ENCODE measurements around the gene VIPR2. TPM values are rescaled to one million over a fixed set of nuclear protein-coding genes. Genes with fewer than 3 reads are reported as not detected.
A peak's percentile ranks its signal among the peaks of the same experiment; 100 is the strongest.

Gene VIPR2
- total RNA-seq, 4 donors from 2014 or later, result 0.33 to 0.56 TPM; not detected in 2

DNA sequence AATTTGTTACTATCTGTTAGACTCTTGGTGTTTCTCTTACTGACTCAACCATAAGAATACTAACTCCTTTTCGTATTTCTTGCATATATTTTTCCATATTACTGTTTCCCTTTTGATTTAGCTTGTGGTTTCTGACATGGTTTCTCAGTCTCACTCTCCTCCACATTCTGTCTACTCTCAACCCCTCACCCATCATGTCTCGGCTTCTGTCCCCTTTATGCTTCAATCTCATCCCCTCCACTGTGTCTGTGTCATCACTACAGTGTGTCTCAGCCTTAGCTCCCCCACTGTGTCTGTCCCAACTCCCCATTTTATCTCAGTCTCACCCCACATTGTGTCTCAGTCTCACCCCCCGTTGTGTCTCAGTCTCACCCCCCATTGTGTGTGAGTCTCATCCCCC is 126.9 kb downstream of the VIPR2 start:
- H3K27ac ChIP-seq, result no peak overlapping the region
- no peak overlapping the region for H3K4me3 ChIP-seq (replicated peaks in 1 of 3)
- DNase-seq, result no peak
- H3K27me3 ChIP-seq, result no peaks in the 10 kb centered on the region
- intact Hi-C loops (cut with DNase I), result no loop called here
- no peak for TF ChIP-seq POLR2A (IDR thresholded peaks at IDR 0.05)
- TF ChIP-seq, protein P1, sequence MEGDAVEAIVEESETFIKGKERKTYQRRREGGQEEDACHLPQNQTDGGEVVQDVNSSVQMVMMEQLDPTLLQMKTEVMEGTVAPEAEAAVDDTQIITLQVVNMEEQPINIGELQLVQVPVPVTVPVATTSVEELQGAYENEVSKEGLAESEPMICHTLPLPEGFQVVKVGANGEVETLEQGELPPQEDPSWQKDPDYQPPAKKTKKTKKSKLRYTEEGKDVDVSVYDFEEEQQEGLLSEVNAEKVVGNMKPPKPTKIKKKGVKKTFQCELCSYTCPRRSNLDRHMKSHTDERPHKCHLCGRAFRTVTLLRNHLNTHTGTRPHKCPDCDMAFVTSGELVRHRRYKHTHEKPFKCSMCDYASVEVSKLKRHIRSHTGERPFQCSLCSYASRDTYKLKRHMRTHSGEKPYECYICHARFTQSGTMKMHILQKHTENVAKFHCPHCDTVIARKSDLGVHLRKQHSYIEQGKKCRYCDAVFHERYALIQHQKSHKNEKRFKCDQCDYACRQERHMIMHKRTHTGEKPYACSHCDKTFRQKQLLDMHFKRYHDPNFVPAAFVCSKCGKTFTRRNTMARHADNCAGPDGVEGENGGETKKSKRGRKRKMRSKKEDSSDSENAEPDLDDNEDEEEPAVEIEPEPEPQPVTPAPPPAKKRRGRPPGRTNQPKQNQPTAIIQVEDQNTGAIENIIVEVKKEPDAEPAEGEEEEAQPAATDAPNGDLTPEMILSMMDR (IDR thresholded peaks at IDR 0.05), result no peak
- no peaks in the 10 kb centered on the region for H3K36me3 ChIP-seq
- whole genome bisulfite sequencing, 2 donors, result 78 to 79% methylated on average over 3 of the region's 3 CpGs
- peaks cover 0 to 8% of the 10 kb centered on the region in 2 donors for H3K4me1 ChIP-seq
- H3K9me3 ChIP-seq, result no peaks in the 10 kb centered on the region

DNA sequence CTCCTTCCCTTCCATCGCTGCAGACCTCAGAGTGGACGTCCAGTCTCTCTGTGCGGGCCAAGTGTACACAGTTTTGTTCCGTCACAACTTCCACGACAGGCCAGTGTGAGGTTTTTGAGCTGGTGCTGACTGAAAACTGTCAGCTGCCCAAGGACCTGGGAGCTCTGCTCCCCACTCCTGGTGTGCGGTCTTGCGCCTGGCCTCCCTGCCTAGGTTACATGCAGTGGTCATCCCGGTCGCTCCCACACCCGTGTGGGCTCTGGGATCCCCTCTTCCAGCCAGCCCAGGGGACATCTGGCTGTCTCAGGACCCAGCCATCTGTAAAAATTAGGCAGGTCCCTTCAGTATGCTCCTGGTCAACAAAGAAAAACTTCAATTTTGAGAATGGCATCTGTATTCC is 127.5 kb downstream of the VIPR2 start:
- no peak overlapping the region for H3K27ac ChIP-seq
- TF ChIP-seq POLR2A (IDR thresholded peaks at IDR 0.05), result no peak
- TF ChIP-seq, protein P1 (IDR thresholded peaks at IDR 0.05), result no peak
- 90 to 91% methylated on average over 6 to 10 of the region's 10 CpGs for WGBS, 2 donors

DNA sequence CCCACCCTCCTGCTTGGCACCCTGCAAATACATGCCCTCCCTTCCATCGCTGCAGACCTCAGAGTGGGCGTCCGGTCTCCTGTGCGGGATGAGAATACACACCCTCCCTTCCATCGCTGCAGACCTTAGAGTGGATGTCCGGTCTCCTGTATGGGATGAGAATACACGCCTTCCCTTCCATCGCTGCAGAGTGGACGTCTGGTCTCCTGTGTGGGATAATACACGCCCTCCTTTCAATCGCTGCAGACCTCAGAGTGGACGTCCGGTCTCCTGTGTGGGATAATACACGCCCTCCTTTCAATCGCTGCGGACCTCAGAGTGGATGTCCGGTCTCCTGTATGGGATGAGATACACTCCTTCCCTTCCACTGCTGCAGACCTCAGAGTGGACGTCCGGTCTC is 128.1 kb downstream of the VIPR2 start:
- Histone ChIP-seq H3K27ac (no peak overlapping the region), H3K36me3 (no peaks in the 10 kb centered on the region), H3K4me1 (peaks cover 0 to 8% of the 10 kb centered on the region in 2 donors), H3K27me3 (no peaks in the 10 kb centered on the region), H3K9me3 (no peaks in the 10 kb centered on the region), H3K4me3 (replicated peaks in 1 of 3) (no peak overlapping the region)
- TF ChIP-seq, protein P1 (IDR thresholded peaks at IDR 0.05), result no peak
- no peak for DNase-seq
- intact Hi-C loops (cut with DNase I), result no loop called here
- WGBS, 2 donors, result 91 to 94% methylated on average over 18 to 19 of the region's 19 CpGs

More for the DNA sequence above, 127.5 kb downstream of the VIPR2 start:
- Histone ChIP-seq H3K4me3 (replicated peaks in 1 of 3) (no peak overlapping the region), H3K27me3 (no peaks in the 10 kb centered on the region), H3K9me3 (no peaks in the 10 kb centered on the region), H3K4me1 (peaks cover 0 to 8% of the 10 kb centered on the region in 2 donors), H3K36me3 (no peaks in the 10 kb centered on the region)
- intact Hi-C loops (cut with DNase I), result no loop called here
- DNase-seq, result no peak

DNA sequence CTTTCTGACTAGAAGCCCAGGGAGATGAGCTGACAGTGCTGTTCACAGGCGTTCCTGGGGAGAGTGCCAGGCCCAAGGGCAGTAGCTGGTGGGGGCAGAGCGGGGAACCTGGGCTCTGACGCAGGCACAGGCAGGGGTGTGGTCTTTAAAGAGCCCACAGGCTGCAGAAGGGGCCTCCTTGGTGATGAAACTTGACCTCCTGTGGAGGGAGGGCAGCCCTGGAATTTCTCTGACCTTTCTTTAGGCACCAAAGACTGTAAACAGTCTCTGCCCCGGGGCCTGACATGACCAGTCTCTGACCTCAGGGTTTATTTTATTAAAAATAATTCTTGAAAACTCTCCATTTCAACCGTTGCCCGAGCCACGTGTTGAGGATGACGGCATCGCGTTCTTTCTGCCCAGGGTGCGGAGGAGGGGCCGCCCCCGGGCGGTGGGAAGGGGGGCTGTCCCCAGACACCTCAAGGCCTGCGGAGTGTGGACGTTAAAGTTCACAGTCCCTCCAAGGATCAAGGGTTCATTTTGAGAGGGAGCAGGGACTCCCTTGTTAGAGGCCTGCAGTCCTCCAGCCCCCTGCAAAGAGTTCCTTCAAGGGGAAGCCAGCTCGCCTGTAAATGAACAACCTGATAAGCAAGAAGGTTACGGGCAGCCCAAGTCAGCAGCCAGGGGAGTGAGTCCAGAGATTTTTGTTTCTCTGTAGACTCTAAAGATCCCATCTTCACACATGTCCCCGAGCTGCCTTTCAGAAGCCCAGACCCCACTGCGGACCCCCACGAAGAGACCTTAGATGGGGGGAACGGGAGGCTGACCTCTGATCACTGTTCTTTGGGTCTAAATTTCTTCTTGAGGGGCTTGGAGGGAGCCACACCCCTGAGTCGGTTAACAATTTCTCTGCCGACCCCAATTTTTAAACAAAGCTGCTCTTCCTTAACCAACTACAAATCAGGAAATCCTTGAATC is 128.9 kb downstream of the VIPR2 start:
- 47 to 51% methylated on average over 23 to 24 of the region's 24 CpGs for WGBS, 2 donors
- H3K36me3 ChIP-seq, result no peaks in the 10 kb centered on the region
- no peak overlapping the region for H3K4me3 ChIP-seq (replicated peaks in 1 of 3)
- TF ChIP-seq, protein P1 (IDR thresholded peaks at IDR 0.05), result no peak
- TF ChIP-seq POLR2A (IDR thresholded peaks at IDR 0.05), result no peak
- no peaks in the 10 kb centered on the region for H3K9me3 ChIP-seq
- H3K4me1 ChIP-seq, result peaks cover 0 to 8% of the 10 kb centered on the region in 2 donors
- DNase-seq, result peak in 1 of 2 donors; percentile 19
- H3K27ac ChIP-seq, result no peak overlapping the region
- no peaks in the 10 kb centered on the region for H3K27me3 ChIP-seq
- intact Hi-C loops (cut with DNase I), result no loop called here

DNA sequence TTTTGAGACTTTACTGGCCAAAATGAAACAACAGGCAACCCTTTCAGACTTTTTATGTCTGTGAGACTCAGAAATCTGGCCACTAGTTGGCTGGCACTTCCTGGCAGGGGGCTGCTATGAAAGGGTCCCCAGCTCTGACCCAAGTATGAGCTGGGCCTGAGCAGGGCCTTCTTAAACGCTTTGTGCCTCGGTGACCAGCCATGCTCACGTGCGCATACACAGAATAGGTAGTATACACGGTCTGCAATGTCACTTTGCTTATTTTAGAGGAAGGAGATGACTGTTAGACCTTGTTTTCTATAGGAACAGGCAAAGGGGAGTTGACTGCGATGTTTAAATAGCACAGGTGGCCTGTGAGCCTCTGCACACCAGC is 129.6 kb downstream of the VIPR2 start:
- intact Hi-C loops (cut with DNase I), result no loop called here
- Histone ChIP-seq H3K4me1 (peaks cover 0 to 8% of the 10 kb centered on the region in 2 donors), H3K27me3 (no peaks in the 10 kb centered on the region), H3K36me3 (no peaks in the 10 kb centered on the region), H3K27ac (no peak overlapping the region), H3K9me3 (no peaks in the 10 kb centered on the region), H3K4me3 (replicated peaks in 1 of 3) (no peak overlapping the region)
- no peak for DNase-seq
- WGBS, 2 donors, result 76 to 83% methylated on average over 6 of the region's 6 CpGs
- TF ChIP-seq, protein P1 (IDR thresholded peaks at IDR 0.05), result no peak
- TF ChIP-seq POLR2A (IDR thresholded peaks at IDR 0.05), result no peak
